OCI-LY1 (cell line): ENCODE data around the gene GPR171.

Experiments used
- CTCF ChIP-seq: fragments of 200-600 bp; sonication (generic), shearing (Covaris generic); IDR thresholded peaks from 2 replicates; pipeline ENCODE4 v1.5.1; 2017; ENCODE audit warnings: mild to moderate bottlenecking, antibody characterized with exemption, low read length, moderate library complexity, mixed read lengths
- EZH2 ChIP-seq: fragments of 200-600 bp; sonication (generic), shearing (Covaris generic); IDR thresholded peaks from 2 replicates; pipeline ENCODE4 v1.8.0; 2017; ENCODE audit warnings: borderline replicate concordance, mixed run types, mild to moderate bottlenecking, antibody characterized with exemption, low read length, moderate library complexity, mixed read lengths

GRCh38 chr3:151155409-151156128, 47.4 kb downstream of the GPR171 start:
- TF ChIP-seq EZH2 (no peak), CTCF (no peak)
